GM18517 (cell line): ENCODE measurements around the gene XAGE5.
"Not testable (repeated sequence)": the region's sequence is repeated elsewhere in the genome, so short reads cannot be mapped to it uniquely, and the experiment has no call there.

Source experiments
- ATAC-seq: cut with Tn5 transposase; IDR thresholded peaks from one replicate; pipeline ENCODE4 v1.9.1; 2021; ENCODE audit warnings: mild to moderate bottlenecking, moderate library complexity; ENCODE audit not compliant: unreplicated experiment

Gene XAGE5, protein sequence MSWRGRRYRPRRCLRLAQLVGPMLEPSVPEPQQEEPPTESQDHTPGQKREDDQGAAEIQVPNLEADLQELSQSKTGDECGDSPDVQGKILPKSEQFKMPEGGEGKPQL

GRCh38 chrX:52811065-52811625 is at the start of gene XAGE5:
Gene XAGE5, plus strand, starts transcription at chrX:52811287. Its CDS starts 1,280 bp downstream, at chrX:52812567.
- no peak for ATAC-seq

- ATAC-seq = not testable (repeated sequence)
Measured at GRCh38 chrX:52765983-52766382, 45.1 kb upstream of the XAGE5 start.

DNA sequence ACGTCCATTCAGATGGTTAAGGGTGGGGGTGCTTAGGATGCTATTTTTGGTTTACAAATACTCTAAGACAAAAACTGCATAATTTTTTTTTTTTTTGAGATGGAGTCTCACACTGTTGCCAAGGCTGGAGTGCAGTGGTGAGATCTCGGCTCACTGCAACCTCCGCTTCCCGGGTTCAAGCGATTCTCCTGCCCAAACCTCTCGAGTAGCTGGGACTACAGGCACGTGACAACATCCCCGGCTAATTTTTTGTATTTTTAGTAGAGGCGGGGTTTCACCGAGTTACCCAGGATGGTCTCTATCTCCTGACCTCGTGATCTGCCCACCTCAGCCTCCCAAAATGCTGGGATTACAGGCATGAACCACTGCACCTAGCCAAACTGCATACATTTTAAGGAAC is 37.6 kb upstream of the XAGE5 start:
- not testable (repeated sequence) for ATAC-seq

- ATAC-seq = not testable (repeated sequence)
Measured at GRCh38 chrX:52797327-52797726, 13.8 kb upstream of the XAGE5 start, which contains the start of gene SPANXN5. Gene SPANXN5, minus strand, starts transcription at chrX:52797427. Its CDS starts 79 bp downstream, at chrX:52797348.

DNA sequence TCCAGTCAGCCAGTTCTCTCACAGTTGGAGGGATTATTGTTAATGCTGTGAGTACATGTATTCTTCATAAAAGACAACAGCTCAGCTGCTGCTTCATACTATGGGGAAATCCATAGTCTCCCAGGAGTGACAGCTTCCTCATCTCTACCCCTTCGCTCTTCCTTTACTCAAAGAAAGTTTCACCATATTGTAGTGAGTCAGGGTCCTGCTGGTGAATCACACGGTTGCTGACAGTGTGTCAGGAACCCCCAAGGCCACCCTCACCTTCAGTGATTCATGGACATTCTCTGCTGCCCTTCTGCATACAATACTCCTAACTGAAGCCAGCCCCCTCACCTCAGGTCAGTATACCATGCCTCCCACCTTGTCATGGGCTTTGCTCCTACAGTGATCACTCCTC is 6.2 kb upstream of the XAGE5 start:
- ATAC-seq = not testable (repeated sequence)

DNA sequence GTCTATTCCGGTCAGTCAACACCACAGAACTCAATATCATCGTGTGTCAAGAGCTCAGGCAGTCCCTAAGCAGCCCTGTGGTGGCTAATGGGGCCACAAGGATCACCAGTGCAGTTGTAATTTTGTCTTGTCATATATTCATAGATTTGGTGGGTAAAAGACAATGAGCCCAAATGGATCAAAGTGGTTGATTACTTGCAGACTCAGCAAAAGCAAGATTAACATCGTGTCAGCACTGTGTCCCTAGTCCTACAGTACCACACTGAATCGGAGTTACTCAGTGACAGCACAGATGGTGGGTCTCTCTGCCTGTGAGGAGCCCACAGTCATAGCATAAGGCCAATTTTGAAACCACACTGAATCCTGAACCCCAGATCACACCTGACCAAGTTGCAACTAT is 8.7 kb downstream of the XAGE5 start:
- ATAC-seq = no peak

DNA sequence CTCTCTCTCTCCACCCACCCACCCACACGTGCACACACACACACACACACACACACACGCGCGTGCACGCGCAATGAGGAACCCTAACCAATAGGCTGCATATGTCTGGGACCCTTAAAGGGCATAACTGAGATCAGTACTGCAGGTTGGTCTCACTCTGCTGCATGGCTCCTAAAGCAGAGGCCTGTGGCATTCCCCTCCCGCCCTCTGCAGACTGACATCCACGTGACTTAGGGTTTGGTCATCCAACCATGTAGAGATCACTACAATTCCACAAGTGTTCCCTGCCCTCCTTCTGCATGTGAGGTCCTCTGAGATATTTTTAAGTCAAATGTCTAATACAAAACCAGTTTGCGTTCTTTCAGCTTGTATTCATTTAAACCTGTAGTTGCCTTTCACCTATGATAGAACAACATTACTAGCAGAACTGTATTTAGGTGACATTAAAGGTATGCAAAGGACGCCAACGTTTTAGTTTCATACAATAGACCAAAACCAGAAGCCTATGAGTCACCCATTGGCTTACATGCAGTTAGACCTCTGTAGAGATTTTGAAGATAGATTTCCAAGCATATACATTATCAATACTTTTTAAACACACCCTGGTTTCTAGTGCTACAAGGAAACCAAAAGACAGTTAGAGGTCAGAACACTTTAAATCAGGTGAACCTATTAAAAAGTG is 10.1 kb downstream of the XAGE5 start:
- ATAC-seq = no peak

GRCh38 chrX:52824608-52825007 is 13.5 kb downstream of the XAGE5 start:
- ATAC-seq = no peak

DNA sequence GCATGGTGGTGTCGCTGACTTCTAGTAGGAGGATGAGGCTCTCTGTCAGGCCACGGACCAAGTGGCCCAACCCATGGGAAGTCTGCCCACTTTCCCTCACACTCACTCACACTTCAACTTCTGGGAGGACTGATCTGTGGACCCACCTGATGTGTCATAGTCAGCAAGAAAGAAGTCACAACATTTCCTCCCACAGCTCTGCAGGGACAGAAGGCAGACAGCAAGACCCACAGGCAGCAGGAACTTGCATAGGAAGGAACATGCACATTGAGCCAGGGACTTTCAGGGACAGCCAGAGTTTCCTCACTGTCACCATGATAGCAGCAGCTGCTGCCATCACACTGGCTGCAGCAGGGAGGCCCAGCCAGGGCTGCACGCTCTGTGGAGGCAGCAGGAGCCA is 19.5 kb downstream of the XAGE5 start:
- ATAC-seq = no peak

DNA sequence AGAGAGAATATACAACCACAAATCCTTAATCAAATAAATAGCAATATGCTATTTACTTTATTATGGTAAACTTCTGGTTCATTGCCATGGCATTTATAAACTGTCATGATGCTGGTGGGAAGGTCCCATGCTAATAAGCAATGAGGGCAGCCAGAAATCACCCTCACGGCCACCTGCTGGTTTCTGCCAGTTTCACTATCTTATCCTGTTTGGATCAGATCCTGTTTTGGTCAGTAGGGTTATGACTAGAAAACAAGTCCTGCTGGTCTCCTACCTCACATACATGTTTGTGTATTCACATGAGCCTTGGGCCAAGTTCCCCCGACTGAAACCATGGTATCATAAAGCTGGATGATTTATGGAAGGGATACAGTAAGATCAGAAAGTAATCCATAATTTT is 28.1 kb downstream of the XAGE5 start:
- no peak for ATAC-seq

GRCh38 chrX:52843619-52844018 is 32.5 kb downstream of the XAGE5 start:
- not testable (repeated sequence) for ATAC-seq

- no peak for ATAC-seq
Measured at GRCh38 chrX:52852110-52852860, 41.2 kb downstream of the XAGE5 start.

- not testable (repeated sequence) for ATAC-seq
Measured at GRCh38 chrX:52856991-52857525, 46.0 kb downstream of the XAGE5 start.

DNA sequence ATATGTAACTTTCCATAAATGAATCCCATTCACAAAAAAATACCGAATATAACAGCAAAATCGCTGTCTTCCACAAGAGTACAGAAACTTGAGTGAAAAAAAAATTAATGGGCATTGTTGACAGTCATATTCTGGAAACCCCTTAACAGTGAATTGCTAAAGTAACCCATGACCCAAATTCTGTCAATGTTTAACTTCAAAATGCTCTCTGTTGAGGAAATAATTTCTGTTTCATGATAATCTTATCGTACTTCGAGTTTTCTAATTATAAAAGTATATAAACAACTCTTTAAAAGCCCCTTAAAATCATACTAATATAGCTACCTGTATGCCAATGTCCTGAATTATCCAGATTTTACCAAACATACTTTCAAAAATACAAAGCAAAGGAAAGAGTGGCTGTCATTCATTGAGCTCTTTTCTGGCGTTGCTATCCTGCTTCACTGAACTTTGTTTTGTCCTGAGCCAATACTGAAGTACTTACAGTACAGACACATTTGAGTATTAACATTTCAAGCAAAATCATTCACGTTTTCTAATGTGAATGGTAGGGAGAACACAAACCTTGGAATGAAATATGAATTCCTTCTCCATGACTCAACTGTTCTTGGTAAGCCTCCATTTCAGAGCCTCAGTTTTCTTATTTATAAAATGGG is 54.4 kb downstream of the XAGE5 start:
- no peak for ATAC-seq
